GM21529 (cell line): ENCODE data around the gene LMO2.
"Not testable (repeated sequence)": the region's sequence is repeated elsewhere in the genome, so short reads cannot be mapped to it uniquely, and the experiment has no call there.

Source experiments
- ATAC-seq: cut with Tn5 transposase; IDR thresholded peaks from one replicate; pipeline ENCODE4 v1.9.1; 2021; ENCODE audit not compliant: unreplicated experiment

Gene LMO2

DNA sequence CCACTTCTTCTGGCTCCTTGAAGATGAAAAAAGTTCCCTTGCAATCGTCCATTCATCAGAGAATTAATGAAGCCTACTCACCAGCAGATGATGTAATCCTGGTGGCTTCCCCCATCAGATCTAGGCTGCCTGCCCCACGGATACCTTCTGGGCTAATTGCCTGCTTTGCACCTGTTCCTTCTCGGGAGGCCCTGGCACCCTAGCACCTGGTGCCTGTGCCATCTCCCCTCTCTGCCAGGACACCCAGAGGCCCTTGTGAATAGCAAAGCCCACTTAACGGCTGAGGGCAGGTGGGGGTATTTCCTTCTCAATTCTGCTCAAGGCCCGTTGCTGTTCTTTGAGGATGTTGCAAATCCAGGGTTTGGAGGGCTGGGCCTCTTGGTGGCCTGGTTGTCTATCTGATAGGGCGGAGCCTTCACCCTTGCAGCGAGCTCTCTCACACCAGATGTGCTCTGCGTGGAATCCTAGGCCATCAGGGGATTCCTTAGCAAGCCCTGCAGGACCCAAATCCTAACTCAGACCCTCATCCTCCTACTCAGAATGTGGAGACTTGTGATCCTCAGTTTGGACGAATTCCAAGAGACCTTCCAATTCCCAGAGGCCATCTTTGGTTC, at the start of gene LMO2:
Gene LMO2, minus strand, starts transcription at position 363 of the 614 bp plus-strand sequence. CDS start 22,360 bp downstream, outside the sequence.
- no peak for ATAC-seq

DNA sequence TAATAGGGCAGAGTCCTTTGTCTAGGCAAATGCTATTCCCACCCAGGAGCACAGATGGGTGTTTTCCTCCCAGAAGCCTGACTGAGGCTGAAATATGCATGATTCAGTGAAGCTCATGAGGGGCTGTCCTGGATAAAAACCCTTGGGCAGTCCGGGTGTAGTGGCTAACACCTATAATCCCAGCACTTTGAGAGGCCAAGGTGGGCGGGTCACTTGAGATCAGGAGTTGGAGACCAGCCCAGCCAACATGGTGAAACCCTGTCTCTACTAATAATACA, 48.6 kb upstream of the LMO2 start:
- ATAC-seq = no peak

DNA sequence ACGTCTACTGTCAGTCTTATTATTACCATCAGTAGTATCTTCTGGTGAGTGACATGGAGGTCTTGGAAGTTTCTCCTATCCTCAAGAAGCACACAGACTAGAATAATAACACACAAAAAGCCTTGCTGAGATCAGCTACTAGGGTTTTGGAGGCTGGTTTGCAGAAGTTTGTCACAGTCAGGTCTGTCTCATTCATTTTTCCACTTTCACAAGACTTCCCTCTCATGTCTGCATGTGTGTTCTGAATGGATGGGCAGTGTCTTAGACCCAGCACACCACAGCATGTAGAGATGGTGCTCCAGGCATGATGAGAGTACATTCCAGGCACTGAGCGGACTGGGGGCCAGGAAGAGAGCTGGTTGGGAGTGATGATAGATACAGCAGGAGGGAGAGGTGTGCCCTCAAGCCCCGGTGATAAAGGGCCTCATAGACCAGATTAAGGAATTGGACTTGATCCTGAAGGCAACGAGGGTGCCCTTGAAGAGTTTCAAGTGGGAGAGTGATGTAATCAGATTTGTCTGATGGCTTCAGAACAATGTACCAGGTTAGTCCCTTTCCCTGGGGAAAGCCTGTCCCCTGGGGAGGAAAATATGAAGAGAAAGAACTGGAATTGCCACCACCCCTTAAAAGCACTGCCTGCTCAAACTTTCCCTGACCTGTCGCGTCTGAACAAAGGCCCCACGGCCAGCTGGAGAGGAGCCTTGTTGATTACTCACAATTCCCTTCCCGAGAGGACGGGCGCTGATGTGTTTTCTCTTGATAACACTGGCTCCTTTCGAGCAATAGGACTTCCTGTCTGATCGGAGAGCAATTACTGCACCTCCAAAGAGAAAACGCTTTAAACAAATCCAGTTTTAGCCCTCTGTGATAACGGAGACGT, 45.1 kb upstream of the LMO2 start:
- no peak for ATAC-seq

DNA sequence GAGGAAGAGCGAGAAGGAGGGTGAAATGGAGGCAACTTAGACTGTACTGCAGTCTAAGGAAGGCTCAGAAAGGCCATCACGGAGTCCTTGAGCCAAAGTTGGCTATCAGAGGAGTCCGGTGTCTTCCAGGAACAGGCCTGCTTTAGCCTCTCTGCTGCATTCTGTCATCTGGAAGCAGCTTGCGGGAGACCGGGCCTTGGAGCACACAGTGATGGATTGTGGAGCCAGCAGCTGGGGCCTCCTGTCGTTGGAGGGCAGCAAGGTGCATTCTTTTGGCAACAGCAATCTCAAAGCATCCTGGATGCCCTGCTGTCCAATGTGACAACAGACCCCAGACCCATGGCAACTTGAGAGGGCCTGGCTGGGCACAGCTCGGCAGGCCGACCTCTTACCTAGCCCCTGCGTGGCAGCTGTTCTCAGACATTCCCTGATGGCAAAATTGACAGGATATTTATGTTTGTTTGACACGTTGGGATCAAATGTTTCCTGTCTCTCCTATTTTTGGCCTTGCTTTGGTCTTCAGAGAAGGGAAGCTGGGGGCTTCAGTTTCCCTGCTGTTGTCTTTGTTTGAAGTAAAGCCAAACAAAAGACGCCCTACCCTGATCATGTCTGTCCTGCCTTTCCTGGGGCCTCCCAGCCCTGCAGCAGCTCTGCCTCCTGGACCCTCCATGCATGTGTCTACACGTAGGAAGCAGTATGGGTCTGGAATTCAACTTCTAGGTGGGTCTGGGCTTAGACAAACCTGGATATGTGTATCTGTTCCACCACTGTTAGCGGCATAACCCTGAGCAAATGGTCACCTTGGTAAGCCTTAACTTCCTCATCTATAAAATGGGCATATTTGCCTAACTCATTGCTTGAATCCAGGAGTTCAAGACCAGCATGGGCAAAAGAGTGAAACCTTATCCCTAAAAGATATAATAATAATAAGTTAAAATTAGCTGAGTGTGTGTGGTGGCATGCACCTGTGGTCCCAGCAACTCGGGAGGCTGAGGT, 43.9 kb upstream of the LMO2 start:
- no peak for ATAC-seq

DNA sequence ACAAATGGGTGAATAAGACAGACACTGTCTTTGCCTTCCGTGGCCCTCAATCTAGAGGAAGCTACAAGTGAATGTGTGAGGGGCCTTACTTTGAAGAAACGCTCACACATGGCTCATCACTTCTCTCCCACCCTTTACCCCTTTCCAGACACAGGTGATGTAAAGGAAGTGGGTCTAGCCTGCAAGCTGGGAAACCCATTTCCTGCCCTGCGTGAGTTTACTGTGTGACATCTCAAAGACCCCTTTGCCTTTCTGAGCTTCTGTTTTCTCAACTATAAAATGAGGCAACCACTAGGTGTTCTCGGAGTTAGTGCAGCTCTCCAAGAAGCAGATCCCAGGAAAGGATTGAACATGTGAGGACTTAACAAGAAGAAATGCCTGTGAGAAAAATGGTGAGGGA, 43.1 kb upstream of the LMO2 start:
- no peak for ATAC-seq

DNA sequence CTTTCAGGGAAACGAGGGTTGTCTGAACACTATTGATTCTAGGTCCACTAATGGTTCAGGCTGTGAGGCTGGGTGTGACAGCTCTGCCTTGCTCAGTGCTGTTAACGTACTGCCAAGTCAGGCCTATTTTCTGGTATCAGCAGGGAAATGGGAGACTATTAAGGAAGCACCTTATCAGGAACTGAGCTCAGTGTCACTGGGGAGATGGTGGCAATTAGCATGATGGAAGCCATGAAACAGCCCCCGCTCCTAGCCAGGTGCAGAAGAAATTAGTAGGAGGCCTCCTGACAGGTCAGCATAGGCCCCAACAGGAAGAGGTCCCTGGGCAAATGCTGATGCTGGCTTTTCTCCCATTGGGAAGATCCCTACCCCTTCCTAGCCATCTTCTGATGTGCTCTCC, 42.6 kb upstream of the LMO2 start:
- ATAC-seq = no peak

DNA sequence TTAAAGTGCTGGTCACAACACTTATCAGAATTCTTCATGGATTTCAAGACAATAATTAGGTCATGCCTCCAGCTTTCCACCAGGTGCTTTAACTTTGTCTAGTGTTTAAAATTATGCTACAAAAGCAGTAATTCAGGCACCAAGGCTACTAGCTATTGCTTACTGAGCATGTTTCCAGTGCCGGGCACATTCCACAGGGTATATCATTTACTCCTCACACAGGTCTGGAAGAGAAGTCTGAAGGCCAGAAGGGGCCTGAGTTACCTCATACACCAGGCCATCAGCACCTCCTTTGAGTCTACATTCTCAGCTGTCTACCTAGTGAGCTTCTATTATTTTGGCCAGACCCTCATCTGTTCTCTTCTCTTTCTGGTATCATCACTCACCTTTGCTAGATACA, 41.7 kb upstream of the LMO2 start:
- no peak for ATAC-seq

DNA sequence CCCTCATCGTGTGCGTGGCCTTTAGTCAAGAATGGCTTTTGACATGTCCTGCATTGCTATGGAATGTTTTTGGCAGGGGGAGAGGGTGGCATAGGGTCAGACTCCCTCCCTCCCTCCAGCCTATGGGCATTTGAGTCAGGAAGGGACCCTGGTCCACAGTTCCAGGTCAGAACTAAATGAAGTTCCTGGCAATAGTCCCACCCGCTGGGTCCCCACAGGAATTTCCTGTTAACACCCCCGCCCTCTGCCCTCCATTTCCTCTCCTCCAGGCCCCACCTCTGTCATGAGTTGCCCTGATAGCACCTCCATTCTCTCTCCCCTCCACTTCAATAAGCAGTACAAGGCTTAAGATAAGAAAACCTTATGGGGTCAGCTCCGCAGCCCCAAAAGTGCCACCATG, 40.8 kb upstream of the LMO2 start:
- no peak for ATAC-seq

DNA sequence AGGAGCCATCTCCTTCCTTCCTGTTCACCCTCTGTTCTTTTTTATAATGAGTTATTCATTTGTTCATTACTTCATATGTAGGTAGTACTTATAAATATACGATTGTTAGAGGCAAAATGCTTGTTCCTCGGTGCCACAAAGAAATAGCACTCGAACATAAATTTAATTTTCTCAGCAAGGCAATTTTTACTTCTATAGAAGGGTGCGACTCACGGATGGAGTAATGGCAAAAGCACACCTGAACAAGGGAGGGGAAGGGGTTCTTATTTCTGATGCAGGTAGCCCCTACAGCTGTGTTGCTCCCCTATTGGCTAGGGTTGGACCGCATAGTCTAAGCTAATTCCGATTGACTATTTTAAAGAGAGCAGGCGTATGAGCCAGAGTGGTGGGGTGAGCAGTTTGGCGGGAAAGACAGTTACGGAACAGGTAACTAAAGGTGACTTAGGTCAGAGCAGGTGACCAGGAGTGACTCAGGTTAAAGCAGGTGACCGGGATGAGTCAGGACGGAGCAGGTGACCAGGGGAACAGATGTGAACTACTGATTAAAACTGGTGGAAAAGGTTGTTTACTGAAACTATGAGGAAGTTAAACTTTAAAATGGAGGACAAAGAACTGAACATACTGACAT, 40.0 kb upstream of the LMO2 start:
- not testable (repeated sequence) for ATAC-seq

DNA sequence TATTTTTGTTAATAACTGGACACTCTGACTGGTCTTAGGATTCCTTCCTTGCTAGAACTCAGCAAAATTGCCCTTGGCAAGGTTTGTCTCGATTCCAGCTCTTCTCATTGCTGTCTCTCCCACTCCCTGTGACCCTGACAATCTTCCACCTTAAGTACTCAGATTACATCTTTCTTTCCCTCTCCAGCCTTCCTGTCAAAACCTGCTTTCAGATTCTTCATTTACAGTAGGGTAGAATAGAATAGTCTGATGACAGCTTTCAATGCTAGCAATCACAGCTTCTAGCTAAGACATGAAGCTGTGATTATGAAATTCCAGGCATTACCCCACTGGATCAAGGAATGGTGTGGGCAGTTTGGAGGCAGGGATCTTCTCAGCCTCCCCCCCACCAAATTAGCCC, 39.2 kb upstream of the LMO2 start:
- ATAC-seq = no peak

DNA sequence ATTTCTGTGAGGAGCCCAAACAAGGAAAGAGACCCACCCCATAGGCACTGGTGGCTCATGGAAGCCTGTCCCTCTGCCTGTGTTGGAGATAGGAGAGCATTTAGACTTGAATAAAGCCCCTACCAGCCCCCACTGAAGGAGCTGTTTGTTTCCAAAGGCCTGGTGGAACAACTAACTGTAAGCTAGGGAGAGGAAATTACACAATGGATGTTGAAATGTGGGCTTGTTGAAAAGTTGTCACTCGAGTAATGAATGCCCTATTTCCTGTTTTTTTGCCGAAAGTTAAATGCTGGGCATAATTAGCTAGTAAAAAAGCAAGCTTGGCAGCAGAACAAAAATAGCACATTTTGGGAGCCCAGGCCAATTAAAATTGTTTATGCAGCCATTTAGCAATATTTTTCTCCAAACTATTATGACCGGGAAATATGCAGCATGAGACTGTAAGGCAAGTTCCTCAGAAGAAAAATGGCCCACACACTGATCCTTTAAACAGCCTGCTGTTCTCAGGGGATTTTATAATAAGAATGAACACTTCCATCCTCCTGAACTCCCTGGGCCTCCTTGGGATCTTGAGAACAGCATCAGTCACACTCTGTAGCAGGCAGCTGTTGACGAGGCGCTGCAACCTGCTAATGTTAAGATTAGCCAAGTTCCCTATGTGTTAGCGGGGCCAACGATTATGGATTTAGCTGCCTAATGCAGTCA, 38.6 kb upstream of the LMO2 start:
- ATAC-seq = no peak

DNA sequence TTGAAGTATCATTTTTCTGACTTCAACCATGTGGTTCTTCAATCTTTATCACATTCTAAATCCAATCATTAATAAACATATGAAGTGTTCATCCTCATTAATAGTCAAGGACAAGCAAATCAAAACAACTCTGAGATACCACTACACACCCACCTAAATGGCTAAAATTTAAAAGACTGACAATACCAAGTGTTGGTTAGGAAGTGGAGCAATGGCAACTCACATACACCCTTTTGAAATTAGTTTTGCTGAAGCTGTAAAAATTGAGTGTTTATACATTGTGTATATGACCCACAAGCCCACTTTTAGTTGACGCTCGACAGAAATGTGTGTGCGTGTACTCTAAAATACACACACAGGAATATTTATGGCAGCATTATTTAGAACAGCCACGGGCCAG, 36.7 kb upstream of the LMO2 start:
- ATAC-seq = no peak

DNA sequence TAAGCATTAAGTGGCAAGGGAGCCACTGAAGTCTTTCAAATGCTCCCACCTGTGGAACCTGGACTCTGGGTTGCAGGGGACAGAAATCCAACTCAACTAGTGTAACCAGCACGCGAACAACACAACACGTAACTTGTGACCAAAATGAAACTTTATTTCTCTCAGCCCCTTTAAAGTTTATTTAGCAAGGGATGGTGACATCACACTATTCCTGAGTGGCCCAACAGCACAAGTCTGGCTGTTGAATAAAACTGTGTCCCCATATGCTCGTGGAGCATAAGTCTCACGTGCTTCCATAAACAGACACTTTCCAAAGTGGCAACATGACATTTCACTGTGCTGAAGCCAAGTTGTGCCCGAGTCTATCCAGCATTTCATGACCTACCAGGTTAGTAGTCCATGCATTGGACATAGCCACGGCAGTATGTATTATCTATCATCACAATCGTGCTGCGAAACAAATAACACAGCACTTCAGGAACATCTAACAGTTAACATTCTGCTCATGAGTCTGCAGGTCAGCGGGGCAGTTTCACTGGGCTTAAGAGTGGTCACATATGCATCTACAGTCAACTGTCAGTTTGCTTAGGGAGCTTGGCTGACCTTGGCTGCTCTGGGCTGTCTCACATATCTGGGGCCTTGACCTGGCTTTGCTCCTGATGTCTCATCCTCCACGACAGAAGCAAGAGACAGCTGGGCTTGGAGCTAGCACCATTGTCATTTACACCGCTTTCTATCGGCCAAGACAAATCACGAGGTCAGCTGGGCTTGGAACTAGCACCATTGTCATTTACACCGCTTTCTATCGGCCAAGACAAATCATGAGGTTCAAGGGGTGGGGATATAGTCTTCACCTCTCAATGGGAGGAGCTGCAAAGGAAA, 35.0 kb upstream of the LMO2 start:
- no peak for ATAC-seq

DNA sequence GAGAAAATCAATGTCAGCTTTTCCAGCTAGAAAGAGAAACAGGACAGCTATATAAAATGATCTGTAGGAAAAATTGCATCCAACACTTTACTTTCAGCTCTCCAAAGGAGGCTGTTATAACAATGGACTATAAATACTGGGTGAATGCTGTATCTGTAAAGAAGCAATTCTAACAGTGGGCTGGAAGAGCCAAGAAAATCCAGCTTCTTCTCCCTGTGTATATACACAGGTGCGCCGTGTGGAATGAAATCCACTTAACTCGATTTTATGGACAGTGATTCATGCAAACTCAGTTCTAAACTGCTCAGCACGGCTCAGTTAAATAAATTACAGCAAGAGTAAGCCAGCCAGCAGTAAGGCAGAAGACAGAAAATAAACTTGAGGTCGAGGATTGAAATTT, 32.5 kb upstream of the LMO2 start:
- no peak for ATAC-seq

DNA sequence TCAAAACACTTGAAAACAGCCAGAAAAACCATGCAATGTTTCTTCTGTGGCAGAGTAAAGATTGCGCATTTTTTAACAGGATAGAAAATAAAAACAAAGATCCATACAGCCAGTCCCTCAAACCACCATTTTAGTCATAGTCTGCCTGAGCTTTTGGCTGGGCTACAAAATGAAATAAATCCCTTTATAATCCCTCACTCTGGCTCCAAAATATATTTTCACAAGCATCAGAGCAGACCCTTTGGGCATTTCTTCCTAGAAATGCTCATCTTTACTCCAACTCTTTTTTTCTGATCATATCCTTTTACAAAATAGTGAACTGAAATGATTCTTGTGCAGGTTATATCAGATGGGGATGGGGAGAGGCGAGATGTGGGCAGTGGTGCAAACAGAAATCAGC, 31.8 kb upstream of the LMO2 start:
- no peak for ATAC-seq

DNA sequence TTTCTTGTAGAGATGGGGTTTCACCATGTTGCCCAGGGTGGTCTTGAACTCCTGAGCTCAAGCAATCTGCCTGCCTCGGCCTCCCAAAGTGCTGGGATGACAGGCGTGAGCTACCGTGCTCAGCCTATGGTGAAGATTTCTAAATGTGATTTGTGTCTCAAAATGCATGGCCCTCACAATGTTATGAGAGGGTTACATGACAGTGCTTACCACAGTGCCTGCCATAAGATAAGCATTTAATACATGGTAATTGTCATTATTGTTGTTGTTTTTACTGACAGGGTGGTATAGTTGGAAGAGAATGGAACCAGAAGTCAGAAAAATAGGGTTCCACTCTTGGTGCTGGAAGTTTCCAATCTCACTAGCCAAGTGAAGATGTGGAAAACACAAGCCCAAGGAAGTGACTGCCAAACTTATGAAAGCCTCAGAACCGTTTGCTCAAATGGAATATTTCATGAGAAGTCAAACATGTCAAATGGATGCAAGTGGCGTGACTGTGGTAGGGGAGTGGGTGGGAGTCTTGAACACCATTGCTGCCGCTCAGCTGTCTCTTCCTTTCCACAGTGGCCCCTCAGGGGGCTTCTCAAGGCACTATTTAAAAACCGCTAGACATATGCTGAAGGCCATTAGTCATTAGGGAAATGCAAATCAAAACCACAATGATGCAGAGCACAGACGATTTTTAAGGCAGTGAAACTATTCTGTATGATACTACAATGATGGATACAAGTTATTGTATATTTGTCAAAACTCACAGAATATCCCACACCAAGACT, 29.1 kb upstream of the LMO2 start:
- ATAC-seq = peak; percentile 91

DNA sequence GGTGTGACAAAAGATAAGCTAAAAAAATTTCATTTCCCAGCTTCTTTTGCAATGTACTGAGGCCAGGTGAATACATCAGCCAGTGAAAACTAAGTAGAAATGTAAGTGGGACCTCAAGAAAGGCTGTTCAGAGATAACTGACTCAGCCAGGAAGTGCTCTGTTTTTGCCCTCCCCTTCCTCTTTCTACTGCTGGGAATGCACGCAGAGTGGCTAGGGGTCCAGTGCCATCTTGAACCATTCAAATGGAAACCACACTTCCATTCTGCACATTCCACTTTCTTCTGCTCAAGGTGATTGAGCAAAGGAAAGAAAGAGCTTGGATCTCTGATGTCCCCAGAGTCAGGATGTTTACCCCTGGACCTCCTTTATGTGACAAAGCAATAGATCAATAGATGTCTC, 27.8 kb upstream of the LMO2 start:
- ATAC-seq = no peak

DNA sequence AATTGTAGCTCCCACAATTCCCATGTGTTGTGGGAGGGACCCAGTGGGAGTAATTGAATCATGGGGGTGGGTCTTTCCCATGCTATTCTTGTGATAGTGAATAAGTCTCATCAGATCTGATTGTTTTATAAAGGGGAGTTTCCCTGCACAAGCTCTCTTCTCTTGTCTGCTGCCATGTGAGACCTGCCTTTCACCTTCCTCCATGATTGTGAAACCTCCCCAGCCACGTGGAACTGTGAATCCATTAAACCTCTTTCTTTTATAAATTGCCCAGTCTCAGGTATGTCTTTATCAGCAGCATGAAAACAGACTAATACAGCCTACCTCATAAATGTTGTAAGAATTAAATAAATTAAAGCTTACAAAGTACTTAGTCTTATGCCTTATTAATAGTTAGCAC, 25.5 kb upstream of the LMO2 start:
- ATAC-seq = not testable (repeated sequence)

DNA sequence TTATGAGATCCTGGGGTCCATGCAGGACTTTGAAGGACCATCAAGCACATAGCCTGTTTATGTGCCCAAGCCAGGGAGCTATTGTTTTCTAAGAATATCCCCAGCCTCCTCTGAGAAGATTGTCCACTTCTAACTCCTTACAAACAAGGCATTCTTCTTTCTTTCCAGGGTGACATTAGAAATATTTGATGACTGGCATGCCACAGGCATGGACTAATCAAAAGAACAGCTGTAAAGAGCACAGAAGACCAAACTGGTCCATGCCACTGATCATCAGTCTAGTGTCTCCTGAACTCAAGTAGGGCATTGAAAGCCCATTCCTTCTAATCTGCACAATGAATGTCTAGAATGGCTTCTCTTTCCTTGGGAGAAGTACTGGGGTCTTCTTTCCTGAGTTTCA, 24.9 kb upstream of the LMO2 start:
- no peak for ATAC-seq
